ENCODE results near the gene UPB1. TPM values are rescaled to one million over a fixed set of nuclear protein-coding genes. Genes with fewer than 3 reads are reported as not detected.

Gene UPB1
- total and polyA plus RNA-seq, 12 donors: 0.32 to 3.7 (median 1.0) TPM

GRCh38 chr22:24536089-24536488 is 41.0 kb downstream of the UPB1 start:
- Histone ChIP-seq H3K36me3 (peaks cover 0 to 38% (median 8%) of the 10 kb centered on the region in 9 donors), H3K27me3 (no peaks in the 10 kb centered on the region), H3K27ac (no peak overlapping the region), H3K4me3 (no peak overlapping the region), H3K9me3 (no peaks in the 10 kb centered on the region), H3K4me1 (peaks cover 0 to 8% (median 0%) of the 10 kb centered on the region in 9 donors)
- TF ChIP-seq CTCF (IDR thresholded peaks at IDR 0.05): no peak
- intact Hi-C loops (cut with DNase I): no loop called here
- 81 to 84% methylated on average over 3 of the region's 3 CpGs for WGBS, 2 donors
- no peak for DNase-seq
- peak in 1 of 8 donors; percentile 31 for ATAC-seq

GRCh38 chr22:24540470-24540869 is 45.3 kb downstream of the UPB1 start:
- Histone ChIP-seq H3K9me3 (no peaks in the 10 kb centered on the region), H3K4me1 (peaks cover 3 to 46% (median 33%) of the 10 kb centered on the region in 9 donors), H3K36me3 (peaks cover 6 to 78% (median 32%) of the 10 kb centered on the region in 9 donors), H3K27ac (no peak overlapping the region), H3K4me3 (no peak overlapping the region), H3K27me3 (no peaks in the 10 kb centered on the region)
- no peak for DNase-seq
- intact Hi-C loops (cut with DNase I): no loop called here
- TF ChIP-seq CTCF (IDR thresholded peaks at IDR 0.05): no peak
- WGBS, 2 donors: 82 to 88% methylated on average over 2 of the region's 2 CpGs
- ATAC-seq: no peak

DNA sequence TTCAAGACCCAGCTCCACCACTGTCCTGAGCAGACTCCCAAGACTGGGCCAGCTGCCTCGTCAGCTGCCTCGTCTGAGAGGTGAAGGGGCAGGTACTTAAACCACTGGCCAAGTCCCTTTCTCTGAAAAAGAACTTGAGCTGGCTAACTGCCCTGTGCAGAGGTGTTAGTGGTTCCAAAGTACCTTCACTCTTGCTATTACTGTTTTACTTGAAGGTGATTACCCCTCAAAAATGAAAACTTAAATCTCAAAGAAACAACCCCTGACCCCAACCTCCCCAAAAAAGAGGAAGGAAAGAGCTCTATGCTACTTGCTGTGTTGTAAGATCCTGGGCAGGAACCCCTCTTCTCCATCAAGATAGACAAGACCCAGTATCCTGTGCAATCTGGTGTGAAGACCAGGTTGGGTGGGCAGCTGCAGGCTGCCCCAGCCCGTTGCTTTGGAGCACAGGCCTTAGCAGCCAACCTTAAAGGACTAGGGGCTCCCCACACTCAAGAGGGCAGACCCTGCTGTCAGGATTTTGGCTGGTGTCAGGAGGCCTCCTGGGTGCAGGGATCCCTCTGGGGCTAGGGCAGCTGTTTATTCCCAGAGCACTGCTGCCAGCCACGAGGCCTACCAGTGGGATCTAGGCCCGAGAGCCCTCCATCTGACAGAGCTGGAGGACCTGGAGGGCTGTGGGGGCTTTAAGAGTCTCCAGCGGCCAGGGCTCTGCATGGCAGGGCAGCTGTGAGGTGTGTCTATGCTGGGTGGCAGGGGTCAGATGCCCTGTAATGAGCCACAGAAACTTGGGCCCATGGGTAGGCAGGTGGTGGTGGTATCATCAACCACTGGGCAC is 46.8 kb downstream of the UPB1 start:
- Histone ChIP-seq H3K4me3 (no peak overlapping the region), H3K36me3 (peaks cover 6 to 91% (median 40%) of the 10 kb centered on the region in 9 donors), H3K4me1 (peaks cover 3 to 51% (median 38%) of the 10 kb centered on the region in 9 donors), H3K27ac (peak overlapping the region in 5 of 10 donors; percentile 3 to 70 (median 47)), H3K27me3 (no peaks in the 10 kb centered on the region), H3K9me3 (no peaks in the 10 kb centered on the region)
- ATAC-seq: peak in 1 of 8 donors; percentile 2
- TF ChIP-seq CTCF (IDR thresholded peaks at IDR 0.05): no peak
- 74 to 85% methylated on average over 6 of the region's 6 CpGs for WGBS, 2 donors
- intact Hi-C loops (cut with DNase I): no loop called here
- no peak for DNase-seq

DNA sequence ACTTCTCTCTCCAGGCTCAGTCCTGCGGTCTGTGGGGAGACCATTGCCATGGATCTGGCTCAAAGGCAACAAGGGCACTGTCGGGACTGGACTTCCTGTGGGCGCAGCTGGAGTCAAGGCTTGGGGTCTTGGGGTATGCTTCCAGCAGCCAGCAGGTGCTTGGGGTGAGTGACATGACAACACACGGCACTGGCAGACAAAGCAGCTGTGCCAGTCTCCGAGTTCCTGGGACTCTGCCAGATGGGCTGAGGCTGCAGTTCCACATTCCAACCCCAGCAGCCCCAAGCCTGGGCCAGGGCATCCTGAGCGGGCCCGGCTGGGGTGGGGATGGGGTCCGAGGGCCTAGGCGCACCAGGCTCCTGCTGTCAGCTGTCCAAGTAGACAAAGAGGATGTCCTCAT is 47.5 kb downstream of the UPB1 start:
- Histone ChIP-seq H3K36me3 (peaks cover 6 to 94% (median 48%) of the 10 kb centered on the region in 9 donors), H3K27me3 (no peaks in the 10 kb centered on the region), H3K9me3 (no peaks in the 10 kb centered on the region), H3K27ac (peak overlapping the region in 5 of 10 donors; percentile 3 to 70 (median 47)), H3K4me3 (no peak overlapping the region), H3K4me1 (peaks cover 3 to 55% (median 38%) of the 10 kb centered on the region in 9 donors)
- intact Hi-C loops (cut with DNase I): no loop called here
- WGBS, 2 donors: 61 to 66% methylated on average over 9 of the region's 9 CpGs
- TF ChIP-seq CTCF (IDR thresholded peaks at IDR 0.05): no peak
- DNase-seq (peak; percentile 49 to 64), ATAC-seq (peak; percentile 39 to 87 (median 63))

All from heart right ventricle (tissue), 16 donors.